Activated T-cell treated with anti-CD3 and anti-CD28 coated beads for 4 hours (primary cell): ENCODE measurements around the gene DNTTIP2.
A peak's percentile ranks its signal among the peaks of the same experiment; 100 is the strongest.
"Not testable (repeated sequence)": the region's sequence is repeated elsewhere in the genome, so short reads cannot be mapped to it uniquely, and the experiment has no call there.

Experiments
- DNase-seq: peaks from one replicate; pipeline ENCODE4 v3.0.0-alpha.2; 2020

The DNTTIP2 gene

GRCh38 chr1:93878889-93879586 lies at the start of gene DNTTIP2:
Gene DNTTIP2, minus strand, starts transcription at chr1:93879206. Its CDS starts 58 bp downstream, at chr1:93879148.
- peak; percentile 83 for DNase-seq

- no peak for DNase-seq
These were observed 46.2 kb upstream of the DNTTIP2 start for GRCh38 chr1:93925206-93925605.

- no peak for DNase-seq
These were observed 40.8 kb upstream of the DNTTIP2 start for GRCh38 chr1:93919780-93920179.

GRCh38 chr1:93917302-93917701 lies 38.3 kb upstream of the DNTTIP2 start:
- no peak for DNase-seq

GRCh38 chr1:93910880-93911279 lies 31.9 kb upstream of the DNTTIP2 start:
- DNase-seq: not testable (repeated sequence)

- no peak for DNase-seq
These were observed 31.3 kb upstream of the DNTTIP2 start for GRCh38 chr1:93910305-93910704.

- DNase-seq: peak; percentile 90
These were observed 30.4 kb upstream of the DNTTIP2 start, which contains the start of gene GCLM for GRCh38 chr1:93909146-93910050. Gene GCLM, minus strand, starts transcription at chr1:93909430. Its CDS starts 267 bp downstream, at chr1:93909163.

- peak; percentile 30 for DNase-seq
These were observed 29.6 kb upstream of the DNTTIP2 start for GRCh38 chr1:93908394-93909145.

GRCh38 chr1:93907718-93908117 lies 28.7 kb upstream of the DNTTIP2 start:
- no peak for DNase-seq

- no peak for DNase-seq
These were observed 27.5 kb upstream of the DNTTIP2 start for GRCh38 chr1:93906480-93906879.

- no peak for DNase-seq
These were observed 26.7 kb upstream of the DNTTIP2 start for GRCh38 chr1:93905734-93906133.

- no peak for DNase-seq
These were observed 26.0 kb upstream of the DNTTIP2 start for GRCh38 chr1:93905051-93905450.

GRCh38 chr1:93904228-93904627 lies 25.2 kb upstream of the DNTTIP2 start:
- DNase-seq: no peak

GRCh38 chr1:93900723-93901504 lies 21.9 kb upstream of the DNTTIP2 start:
- DNase-seq: no peak

GRCh38 chr1:93899543-93900207 lies 20.7 kb upstream of the DNTTIP2 start:
- no peak for DNase-seq

- DNase-seq: no peak
These were observed 9.9 kb upstream of the DNTTIP2 start for GRCh38 chr1:93888900-93889299.

- no peak for DNase-seq
These were observed 3.3 kb upstream of the DNTTIP2 start for GRCh38 chr1:93882269-93882668.

GRCh38 chr1:93880731-93881130 lies 1.7 kb upstream of the DNTTIP2 start:
- no peak for DNase-seq

- DNase-seq: peak; percentile 50
These were observed 511 bp downstream of the DNTTIP2 start for GRCh38 chr1:93878501-93878888.

- no peak for DNase-seq
These were observed 1.5 kb downstream of the DNTTIP2 start for GRCh38 chr1:93877529-93877928.

GRCh38 chr1:93876244-93876643 lies 2.8 kb downstream of the DNTTIP2 start:
- no peak for DNase-seq
